GM18499 (cell line): ENCODE data around the gene MAGEA9B.
"Not testable (repeated sequence)": the region's sequence is repeated elsewhere in the genome, so short reads cannot be mapped to it uniquely, and the experiment has no call there.

Source experiments
- ATAC-seq: cut with Tn5 transposase; IDR thresholded peaks from one replicate; pipeline ENCODE4 v1.9.1; 2021; ENCODE audit warnings: moderate number of reproducible peaks; ENCODE audit not compliant: insufficient read depth, unreplicated experiment

MAGEA9B gene

GRCh38 chrX:149587359-149587758 lies at the start of gene MAGEA9B:
Gene MAGEA9B (minus strand): TSS chrX:149587459. CDS start chrX:149583179, 4,280 bp downstream.
- ATAC-seq, result not testable (repeated sequence)

GRCh38 chrX:149633511-149633910 lies 46.3 kb upstream of the MAGEA9B start:
- no peak for ATAC-seq

GRCh38 chrX:149631234-149632165 lies 44.2 kb upstream of the MAGEA9B start, which contains the start of gene TMEM185A:
Gene TMEM185A (minus strand): TSS chrX:149631792. CDS start chrX:149631580, 212 bp downstream.
- ATAC-seq, result no peak

- ATAC-seq, result no peak
Observed at GRCh38 chrX:149630681-149631233, 43.5 kb upstream of the MAGEA9B start.

GRCh38 chrX:149629730-149630387 lies 42.6 kb upstream of the MAGEA9B start:
- no peak for ATAC-seq

GRCh38 chrX:149628768-149629167 lies 41.5 kb upstream of the MAGEA9B start:
- no peak for ATAC-seq

- ATAC-seq, result no peak
Observed at GRCh38 chrX:149628280-149628679, 41.0 kb upstream of the MAGEA9B start.

GRCh38 chrX:149626829-149627228 lies 39.6 kb upstream of the MAGEA9B start:
- not testable (repeated sequence) for ATAC-seq

GRCh38 chrX:149619662-149620061 lies 32.4 kb upstream of the MAGEA9B start:
- ATAC-seq, result not testable (repeated sequence)

- no peak for ATAC-seq
Observed at GRCh38 chrX:149618871-149619270, 31.6 kb upstream of the MAGEA9B start.

- ATAC-seq, result no peak
Observed at GRCh38 chrX:149611623-149612175, 24.4 kb upstream of the MAGEA9B start.

GRCh38 chrX:149610511-149610910 lies 23.3 kb upstream of the MAGEA9B start:
- no peak for ATAC-seq

GRCh38 chrX:149607699-149608098 lies 20.4 kb upstream of the MAGEA9B start:
- ATAC-seq, result no peak

GRCh38 chrX:149605248-149605885 lies 18.1 kb upstream of the MAGEA9B start:
- ATAC-seq, result not testable (repeated sequence)

GRCh38 chrX:149598603-149599002 lies 11.3 kb upstream of the MAGEA9B start:
- not testable (repeated sequence) for ATAC-seq

- not testable (repeated sequence) for ATAC-seq
Observed at GRCh38 chrX:149595943-149596342, 8.7 kb upstream of the MAGEA9B start.

GRCh38 chrX:149595214-149595613 lies 8.0 kb upstream of the MAGEA9B start, which contains the start of gene HSFX2:
Gene HSFX2 (minus strand): TSS chrX:149595314. CDS start chrX:149594700, 614 bp downstream.
- not testable (repeated sequence) for ATAC-seq

GRCh38 chrX:149590993-149591392 lies 3.7 kb upstream of the MAGEA9B start:
- ATAC-seq, result not testable (repeated sequence)

- not testable (repeated sequence) for ATAC-seq
Observed at GRCh38 chrX:149585631-149586030, 1.6 kb downstream of the MAGEA9B start.

- peak; percentile 98 for ATAC-seq
Observed at GRCh38 chrX:149573456-149573855, 13.8 kb downstream of the MAGEA9B start.
